Smooth muscle cell (in vitro differentiated cells): ENCODE measurements around the gene ADGRL3. TPM values are rescaled to one million over a fixed set of nuclear protein-coding genes. Genes with fewer than 3 reads are reported as not detected.

Experiments
- DNase-seq: peaks from one replicate; lab custom pipeline; 2025; ENCODE audit not compliant: unreplicated experiment; lab: John Stamatoyannopoulos, UW
- H2AFZ ChIP-seq: fragments of 200-600 bp; sonication (generic); 2 replicates; pipeline ENCODE4 v1.6.0; 2016; ENCODE audit warnings: antibody characterized with exemption, low read depth, mild to moderate bottlenecking
- H3F3A ChIP-seq: fragments of 200-600 bp; sonication (generic); 2 replicates; pipeline ENCODE4 v1.6.0; 2017; ENCODE audit warnings: antibody characterized with exemption, low read depth
- H3K27ac ChIP-seq: fragments of 200-600 bp; sonication (generic); 2 replicates; pipeline ENCODE4 v1.5.1; 2016; ENCODE audit warnings: low read depth, mild to moderate bottlenecking
- H3K27me3 ChIP-seq: fragments of 200-600 bp; sonication (generic); 2 replicates; pipeline ENCODE4 v1.6.1; 2016; ENCODE audit warnings: low read depth, mild to moderate bottlenecking
- H3K36me3 ChIP-seq: fragments of 200-600 bp; sonication (generic); 2 replicates; pipeline ENCODE4 v1.5.1; 2016; ENCODE audit warnings: low read depth
- H3K4me1 ChIP-seq: fragments of 200-600 bp; sonication (generic); 2 replicates; pipeline ENCODE4 v1.5.1; 2016; ENCODE audit warnings: low read depth
- H3K4me2 ChIP-seq: fragments of 200-600 bp; sonication (generic); 2 replicates; pipeline ENCODE4 v1.6.0; 2016; ENCODE audit warnings: mild to moderate bottlenecking
- H3K4me3 ChIP-seq: fragments of 200-600 bp; sonication (generic); 2 replicates; pipeline ENCODE4 v1.5.1; 2016; ENCODE audit warnings: mild to moderate bottlenecking
- H3K79me2 ChIP-seq: fragments of 200-600 bp; sonication (generic); 2 replicates; pipeline ENCODE4 v1.6.0; 2016; ENCODE audit warnings: low read depth, mild to moderate bottlenecking
- H3K9ac ChIP-seq: fragments of 200-600 bp; sonication (generic); 2 replicates; pipeline ENCODE4 v1.6.0; 2016; ENCODE audit warnings: low read depth
- H3K9me3 ChIP-seq: fragments of 200-600 bp; sonication (generic); replicated peaks from 2 replicates; pipeline ENCODE4 v1.5.1; 2016; ENCODE audit warnings: low read depth
- H4K20me1 ChIP-seq: fragments of 200-600 bp; sonication (generic); 2 replicates; pipeline ENCODE4 v1.6.0; 2016; ENCODE audit warnings: low read depth
- WGBS: methylation state at CpG from one replicate; pipeline ENCODE4 v1.1.7; 2016; ENCODE audit warnings: low lambda C conversion rate; 5-methylcytosine and 5-hydroxymethylcytosine counted together
- polyA plus RNA-seq: library from polyadenylated mRNA; unstranded; fragments of >200 nt; fragmentation: Nextera tagmentation; extraction: Ambion mirVana; gene quantifications from 2 replicates; pipeline ENCODE4 v1.2.1, GENCODE V29; 2016
- total RNA-seq: library from RNA; depleted of rRNA; stranded (reverse); fragments of >200 nt; gene quantifications from 2 replicates; pipeline ENCODE4 v1.2.3, GENCODE V29; 2014
- TF ChIP-seq, protein P1 (sequence below): fragments of 200-600 bp; sonication (generic); IDR thresholded peaks from 2 replicates; pipeline ENCODE4 v1.5.1; 2017; ENCODE audit warnings: borderline replicate concordance, mild to moderate bottlenecking, antibody characterized with exemption; ENCODE audit not compliant: insufficient read depth, poor library complexity, severe bottlenecking

Gene ADGRL3
- total and polyA plus RNA-seq, 2 experiments from 2014 or later = 2.4 to 9.5 TPM

DNA sequence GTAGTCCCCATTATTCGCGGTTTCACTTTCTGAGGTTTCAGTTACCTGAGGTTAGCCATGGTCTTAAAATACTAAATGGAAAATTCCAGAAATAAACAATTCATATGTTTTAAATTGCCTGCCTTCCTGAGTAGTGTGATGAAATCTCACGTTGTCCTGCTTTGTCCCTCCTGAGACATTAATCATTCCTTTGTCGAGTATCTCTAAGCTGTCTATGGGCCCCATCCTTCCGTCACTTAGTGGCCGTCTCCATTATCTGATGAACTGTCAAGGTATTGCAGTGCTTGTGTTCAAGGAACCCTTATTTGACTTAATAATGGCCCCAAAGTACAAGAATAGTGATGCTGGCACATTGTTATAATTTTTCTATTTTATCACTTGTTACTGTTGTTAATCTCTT, 94.8 kb downstream of the ADGRL3 start:
- no peak for DNase-seq
- Histone ChIP-seq H3K79me2 (no peaks in the 10 kb centered on the region), H3K4me1 (peaks cover 18% of the 10 kb centered on the region), H3K36me3 (no peaks in the 10 kb centered on the region), H4K20me1 (no peaks in the 10 kb centered on the region), H3K9ac (no peak overlapping the region), H3F3A (no peaks in the 10 kb centered on the region), H3K27me3 (no peaks in the 10 kb centered on the region), H3K4me3 (no peak overlapping the region), H3K9me3 (no peaks in the 10 kb centered on the region), H3K4me2 (no peak overlapping the region), H2AFZ (no peak overlapping the region), H3K27ac (no peak overlapping the region)
- TF ChIP-seq, protein P1, sequence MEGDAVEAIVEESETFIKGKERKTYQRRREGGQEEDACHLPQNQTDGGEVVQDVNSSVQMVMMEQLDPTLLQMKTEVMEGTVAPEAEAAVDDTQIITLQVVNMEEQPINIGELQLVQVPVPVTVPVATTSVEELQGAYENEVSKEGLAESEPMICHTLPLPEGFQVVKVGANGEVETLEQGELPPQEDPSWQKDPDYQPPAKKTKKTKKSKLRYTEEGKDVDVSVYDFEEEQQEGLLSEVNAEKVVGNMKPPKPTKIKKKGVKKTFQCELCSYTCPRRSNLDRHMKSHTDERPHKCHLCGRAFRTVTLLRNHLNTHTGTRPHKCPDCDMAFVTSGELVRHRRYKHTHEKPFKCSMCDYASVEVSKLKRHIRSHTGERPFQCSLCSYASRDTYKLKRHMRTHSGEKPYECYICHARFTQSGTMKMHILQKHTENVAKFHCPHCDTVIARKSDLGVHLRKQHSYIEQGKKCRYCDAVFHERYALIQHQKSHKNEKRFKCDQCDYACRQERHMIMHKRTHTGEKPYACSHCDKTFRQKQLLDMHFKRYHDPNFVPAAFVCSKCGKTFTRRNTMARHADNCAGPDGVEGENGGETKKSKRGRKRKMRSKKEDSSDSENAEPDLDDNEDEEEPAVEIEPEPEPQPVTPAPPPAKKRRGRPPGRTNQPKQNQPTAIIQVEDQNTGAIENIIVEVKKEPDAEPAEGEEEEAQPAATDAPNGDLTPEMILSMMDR = no peak
- WGBS = 75% methylated on average over 6 of the region's 6 CpGs

DNA sequence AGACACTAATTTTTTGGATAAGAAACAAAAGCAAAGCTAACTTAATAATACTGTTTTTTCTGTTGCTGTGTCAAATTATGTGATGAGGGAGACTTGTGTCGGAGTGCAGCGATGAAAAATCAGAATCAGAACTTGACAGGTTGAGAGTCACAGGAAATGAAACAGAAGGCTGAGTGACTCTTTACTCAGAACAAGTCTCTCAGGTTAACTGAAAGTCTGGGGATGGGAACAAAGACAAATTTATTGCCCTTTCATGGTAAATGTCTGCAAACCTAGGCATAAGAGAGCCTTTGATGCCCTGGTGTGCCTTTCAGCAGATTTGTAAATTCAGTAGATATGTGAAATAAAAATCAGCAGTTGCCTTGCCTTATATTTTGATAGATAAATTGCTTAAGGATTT, 96.0 kb downstream of the ADGRL3 start:
- no peak overlapping the region for H2AFZ ChIP-seq
- H4K20me1 ChIP-seq = no peaks in the 10 kb centered on the region
- no peaks in the 10 kb centered on the region for H3K36me3 ChIP-seq
- H3K79me2 ChIP-seq = no peaks in the 10 kb centered on the region
- H3K27ac ChIP-seq = no peak overlapping the region
- H3K9me3 ChIP-seq = no peaks in the 10 kb centered on the region
- H3K9ac ChIP-seq = no peak overlapping the region
- no peak overlapping the region for H3K4me3 ChIP-seq
- TF ChIP-seq, protein P1 = no peak
- no peak overlapping the region for H3K4me2 ChIP-seq
- no peaks in the 10 kb centered on the region for H3F3A ChIP-seq
- peaks cover 18% of the 10 kb centered on the region for H3K4me1 ChIP-seq
- 69% methylated on average over 2 of the region's 2 CpGs for WGBS
- H3K27me3 ChIP-seq = no peaks in the 10 kb centered on the region
- DNase-seq = no peak

DNA sequence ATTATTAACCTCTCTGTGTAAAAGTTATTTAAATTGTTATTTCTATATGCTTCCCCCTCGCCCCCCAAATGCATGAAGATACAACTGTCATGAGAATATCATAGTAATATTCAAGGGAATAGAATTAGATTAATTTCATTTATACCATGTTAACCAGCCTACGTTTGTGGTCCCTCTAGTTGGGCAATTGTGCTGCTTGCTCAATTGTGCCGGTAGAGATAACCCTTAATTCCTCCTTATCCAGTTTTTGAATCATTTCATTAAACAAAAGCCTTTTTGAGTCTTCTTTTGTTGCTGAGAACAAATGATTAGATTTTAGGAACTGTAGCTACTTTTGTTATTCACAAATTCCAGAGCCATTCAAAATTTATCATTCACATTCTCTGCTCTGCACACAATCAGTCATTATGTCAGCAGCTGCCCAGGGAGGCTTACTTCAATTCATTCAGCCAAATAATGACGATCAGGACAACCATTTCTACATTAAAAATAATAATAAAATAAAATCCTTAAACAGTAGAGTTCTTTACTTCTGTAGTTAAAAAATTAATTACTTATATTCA, 98.1 kb downstream of the ADGRL3 start:
- Histone ChIP-seq H3K9me3 (no peaks in the 10 kb centered on the region), H3K9ac (no peak overlapping the region), H3F3A (no peaks in the 10 kb centered on the region), H2AFZ (no peak overlapping the region), H3K4me2 (no peak overlapping the region), H3K79me2 (no peaks in the 10 kb centered on the region), H3K36me3 (no peaks in the 10 kb centered on the region), H3K4me1 (peaks cover 34% of the 10 kb centered on the region), H3K27me3 (no peaks in the 10 kb centered on the region), H4K20me1 (no peaks in the 10 kb centered on the region), H3K4me3 (no peak overlapping the region), H3K27ac (no peak overlapping the region)
- TF ChIP-seq, protein P1 = no peak
- no peak for DNase-seq
- 74% methylated on average over 4 of the region's 4 CpGs for WGBS

DNA sequence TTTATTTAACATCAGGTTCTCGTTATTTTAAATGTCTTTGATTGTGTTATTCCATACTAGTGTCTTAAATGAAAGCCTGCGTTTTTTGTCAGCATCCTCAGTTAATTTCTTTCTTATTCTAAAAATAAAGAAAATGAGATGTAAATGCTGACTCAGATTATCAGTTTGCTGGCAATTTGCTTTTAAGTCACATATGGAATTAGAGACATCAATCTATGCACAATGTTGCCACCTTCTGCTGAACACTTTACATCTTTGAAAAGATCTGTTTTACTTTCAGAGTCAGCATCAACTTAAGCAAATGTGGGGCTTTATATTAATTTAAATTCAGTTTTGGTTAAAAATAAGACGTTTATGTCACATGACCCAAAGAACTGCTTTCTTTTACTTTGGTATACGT, 99.2 kb downstream of the ADGRL3 start:
- Histone ChIP-seq H3K4me2 (no peak overlapping the region), H3K9me3 (no peaks in the 10 kb centered on the region), H3K4me1 (peaks cover 36% of the 10 kb centered on the region), H3K27ac (no peak overlapping the region), H2AFZ (no peak overlapping the region), H3K4me3 (no peak overlapping the region), H3F3A (no peaks in the 10 kb centered on the region), H3K79me2 (no peaks in the 10 kb centered on the region), H4K20me1 (no peaks in the 10 kb centered on the region), H3K36me3 (no peaks in the 10 kb centered on the region), H3K9ac (no peak overlapping the region), H3K27me3 (no peaks in the 10 kb centered on the region)
- TF ChIP-seq, protein P1 = no peak
- DNase-seq = no peak
- WGBS = 80% methylated on average over 4 of the region's 4 CpGs
